GM18519 (cell line): ENCODE measurements around the gene ADK.
"Not testable (repeated sequence)": the region's sequence is repeated elsewhere in the genome, so short reads cannot be mapped to it uniquely, and the experiment has no call there.

Source experiments
- ATAC-seq: cut with Tn5 transposase; IDR thresholded peaks from one replicate; pipeline ENCODE4 v1.9.1; 2021; ENCODE audit warnings: mild to moderate bottlenecking, moderate library complexity; ENCODE audit not compliant: unreplicated experiment, low FRiP score

The ADK gene

DNA sequence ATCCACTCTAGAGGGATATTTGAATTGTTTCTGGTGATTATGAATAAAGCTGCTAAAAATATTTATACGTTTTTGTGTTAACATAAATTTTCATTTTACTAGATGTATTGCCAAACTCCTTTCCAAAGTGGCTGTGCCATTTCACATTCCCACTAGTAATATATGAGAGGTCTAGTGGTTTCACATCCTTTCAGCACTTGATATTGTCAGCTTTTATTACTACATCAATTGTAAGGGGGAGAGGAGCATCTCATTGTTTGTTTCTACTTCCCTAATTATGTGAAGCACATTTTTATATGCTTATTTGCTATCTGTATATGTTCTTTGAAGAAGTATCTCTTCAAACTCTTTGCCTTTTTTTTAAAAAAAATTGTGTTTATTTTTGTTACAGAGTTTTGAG lies 184.5 kb downstream of the ADK start:
- no peak for ATAC-seq

GRCh38 chr10:74337330-74338016 lies 186.5 kb downstream of the ADK start:
- no peak for ATAC-seq

- no peak for ATAC-seq
Observed at GRCh38 chr10:74342991-74343390, 192.0 kb downstream of the ADK start.

DNA sequence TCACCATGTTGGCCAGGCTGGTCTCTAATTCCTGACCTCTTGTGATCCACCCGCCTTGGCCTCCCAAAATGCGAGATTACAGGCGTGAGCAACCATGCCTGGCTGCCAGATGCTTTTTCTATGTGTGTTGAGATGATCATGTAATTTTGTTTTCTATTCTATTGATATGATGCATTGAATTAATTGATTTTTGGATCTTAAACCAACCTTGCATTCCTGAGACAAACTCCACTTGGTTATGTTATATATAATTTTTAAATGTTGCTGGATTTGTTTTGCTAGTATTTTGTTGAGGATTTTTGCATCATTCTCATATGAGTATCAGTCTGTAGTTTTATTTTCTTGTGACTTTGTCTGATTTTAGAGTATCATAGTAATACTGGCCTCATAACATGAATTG lies 192.8 kb downstream of the ADK start:
- no peak for ATAC-seq

- ATAC-seq, result no peak
Observed at GRCh38 chr10:74344306-74344705, 193.3 kb downstream of the ADK start.

DNA sequence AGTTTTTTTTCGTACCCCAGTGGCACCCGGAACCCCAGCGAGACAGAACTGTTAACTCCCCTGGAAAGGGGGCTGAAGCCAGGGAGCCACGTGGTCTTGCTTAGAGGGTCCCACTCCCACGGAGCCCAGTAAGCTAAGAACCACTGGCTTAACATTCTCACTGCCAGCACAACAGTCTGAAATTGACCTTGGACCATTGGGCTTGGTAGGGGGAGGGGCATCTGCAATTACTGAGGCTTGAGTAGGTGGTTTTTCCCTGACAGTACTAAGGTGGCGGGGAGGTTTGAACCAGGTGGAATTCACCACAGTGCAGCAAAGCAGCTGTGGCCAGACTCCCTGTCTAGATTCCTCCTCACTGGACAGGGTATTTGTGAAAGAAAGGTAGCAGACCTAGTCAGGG lies 196.5 kb downstream of the ADK start:
- ATAC-seq, result no peak

GRCh38 chr10:74353021-74353420 lies 202.0 kb downstream of the ADK start:
- ATAC-seq, result not testable (repeated sequence)

DNA sequence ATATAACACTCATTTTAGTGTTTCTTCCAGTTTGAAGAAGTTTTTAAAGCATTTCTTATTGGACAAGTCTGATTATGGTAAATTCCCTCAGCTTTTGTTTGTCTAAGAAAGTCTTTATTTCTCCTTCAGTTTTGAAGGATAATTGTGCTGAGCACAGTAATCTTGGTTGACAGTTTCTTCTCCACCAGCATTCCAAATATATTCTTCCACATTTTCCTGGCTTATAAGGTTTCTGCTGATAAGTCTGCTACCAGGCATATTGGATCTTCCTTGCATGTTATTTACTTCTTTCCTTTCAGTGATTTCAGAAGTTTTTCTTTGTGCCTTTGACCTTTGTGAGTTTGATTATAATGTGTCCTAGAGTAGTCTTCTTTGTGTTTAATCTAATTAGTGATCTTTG lies 210.7 kb downstream of the ADK start:
- ATAC-seq, result no peak

DNA sequence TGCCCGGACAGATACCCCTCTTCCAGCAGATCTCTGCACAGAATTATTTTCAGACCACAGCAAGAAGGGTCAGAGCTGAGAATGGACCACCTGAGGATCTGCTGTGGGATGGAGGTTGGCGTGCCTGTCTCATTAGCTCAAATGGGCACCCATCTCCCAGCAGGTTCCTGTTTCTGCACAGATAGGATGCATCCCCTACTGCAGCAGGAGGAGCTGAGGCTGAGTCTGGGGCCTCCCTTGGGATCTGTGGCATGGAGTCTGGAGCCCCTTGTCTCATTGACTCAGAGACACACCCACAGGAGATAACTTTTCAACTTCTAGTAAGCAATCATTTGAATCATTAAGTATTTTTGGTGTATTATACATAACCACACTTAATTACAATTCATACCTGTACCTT lies 212.7 kb downstream of the ADK start:
- ATAC-seq, result no peak

- ATAC-seq, result no peak
Observed at GRCh38 chr10:74365109-74365508, 214.1 kb downstream of the ADK start.

DNA sequence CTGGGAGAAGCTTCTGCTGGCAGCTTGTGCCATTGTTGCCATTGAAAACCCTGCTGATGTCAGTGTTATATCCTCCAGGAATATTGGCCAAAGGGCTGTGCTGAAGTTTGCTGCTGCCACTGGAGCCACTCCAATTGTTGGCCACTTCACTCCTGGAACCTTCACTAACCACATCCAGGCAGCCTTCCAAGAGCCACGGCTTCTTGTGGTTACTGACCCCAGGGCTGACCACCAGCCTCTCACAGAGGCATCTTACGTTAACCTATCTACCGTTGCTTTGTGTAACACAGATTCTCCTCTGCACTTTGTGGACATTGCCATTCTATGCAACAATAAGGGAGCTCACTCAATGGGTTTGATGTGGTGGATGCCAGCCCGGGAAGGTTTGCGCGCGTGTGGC lies 220.7 kb downstream of the ADK start:
- no peak for ATAC-seq

- no peak for ATAC-seq
Observed at GRCh38 chr10:74373059-74373458, 222.0 kb downstream of the ADK start.

GRCh38 chr10:74377476-74377875 lies 226.5 kb downstream of the ADK start:
- no peak for ATAC-seq

- no peak for ATAC-seq
Observed at GRCh38 chr10:74379474-74379873, 228.5 kb downstream of the ADK start.

DNA sequence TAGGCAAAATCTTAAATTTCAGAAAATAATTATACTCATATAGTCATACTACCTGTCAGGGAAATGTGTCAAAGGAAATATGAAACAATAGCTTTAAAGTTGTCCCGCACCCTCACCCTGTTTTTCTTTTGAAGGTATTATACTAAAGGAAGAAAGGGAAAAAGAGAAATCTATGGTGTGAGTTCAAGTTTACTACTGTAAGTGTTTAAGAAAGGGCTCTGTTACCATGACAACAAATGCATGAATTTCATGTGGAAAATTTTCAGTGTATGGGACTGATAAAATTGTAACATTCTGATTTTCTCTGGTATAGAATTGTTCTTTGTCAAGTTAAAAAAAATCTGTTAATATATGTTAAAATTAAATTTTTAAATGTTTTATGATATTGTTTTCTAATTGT lies 229.8 kb downstream of the ADK start:
- no peak for ATAC-seq

- ATAC-seq, result no peak
Observed at GRCh38 chr10:74381291-74381853, 230.4 kb downstream of the ADK start.

GRCh38 chr10:74382663-74383062 lies 231.6 kb downstream of the ADK start:
- ATAC-seq, result no peak

DNA sequence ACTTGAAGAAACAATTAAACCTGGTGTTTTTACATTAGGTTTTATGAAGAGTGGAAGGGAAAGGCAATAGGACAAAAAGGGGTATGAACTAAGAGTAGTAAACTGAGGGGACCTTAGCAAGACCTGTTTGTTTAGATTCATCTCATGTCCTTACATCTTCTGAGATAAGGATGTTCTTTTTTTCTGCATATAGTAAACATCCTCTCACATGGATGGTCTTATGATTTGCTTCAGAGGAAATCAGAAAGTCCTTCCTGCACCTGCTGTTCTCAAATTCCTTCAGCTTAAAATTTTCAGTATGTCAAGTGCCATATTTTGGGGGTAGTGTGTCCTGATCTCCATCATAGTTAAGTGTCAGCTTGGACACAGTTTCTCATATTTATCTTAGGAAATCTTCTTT lies 232.6 kb downstream of the ADK start:
- no peak for ATAC-seq

- no peak for ATAC-seq
Observed at GRCh38 chr10:74384615-74385183, 233.7 kb downstream of the ADK start.

DNA sequence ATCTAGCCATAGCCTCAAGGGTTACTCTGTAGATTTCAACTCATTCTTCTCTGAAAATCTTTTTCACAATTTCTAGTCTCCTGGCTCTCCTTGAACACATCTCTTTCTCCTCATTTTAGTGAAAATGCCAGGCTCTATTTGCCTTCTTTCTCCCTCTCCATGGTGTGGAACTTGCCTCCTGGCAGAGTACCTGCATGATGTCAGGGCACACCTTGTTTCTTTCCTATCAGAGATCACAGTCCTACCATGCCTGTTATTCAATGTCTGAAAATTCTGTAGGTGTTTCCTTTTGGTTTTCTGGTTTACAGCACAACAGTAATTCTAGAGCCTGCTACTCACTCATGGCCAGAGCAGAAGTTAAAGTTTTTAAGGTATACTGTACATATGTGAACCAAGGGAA lies 237.8 kb downstream of the ADK start:
- no peak for ATAC-seq

- ATAC-seq, result no peak
Observed at GRCh38 chr10:74391786-74392185, 240.8 kb downstream of the ADK start.

DNA sequence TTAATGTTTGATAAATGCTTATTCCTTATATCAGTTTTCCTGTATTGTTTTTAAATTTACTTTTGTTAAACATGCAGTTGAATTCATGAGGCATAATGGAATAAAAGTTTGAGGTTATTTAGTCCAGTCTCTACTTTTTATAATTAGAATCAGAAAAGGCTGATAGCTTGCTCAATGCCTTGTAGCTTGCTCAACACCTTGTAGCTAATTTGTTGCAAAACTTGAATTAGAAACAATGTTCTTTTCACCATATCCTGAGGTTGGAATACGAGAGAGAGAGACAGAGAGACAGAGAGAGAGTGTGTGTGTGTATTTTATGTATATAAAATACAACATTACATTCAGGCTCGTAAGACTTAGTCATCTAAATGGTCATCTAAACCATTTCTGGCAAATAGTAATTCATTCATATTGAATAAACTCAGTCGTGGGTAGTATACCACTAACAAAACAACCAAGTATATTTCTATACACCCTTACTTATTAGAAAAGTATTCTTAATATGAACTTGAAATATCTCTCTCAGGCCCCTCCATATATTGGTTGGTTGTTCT lies 243.5 kb downstream of the ADK start:
- ATAC-seq, result no peak
